ENCODE results near the gene RASGRP3. TPM values are rescaled to one million over a fixed set of nuclear protein-coding genes. Genes with fewer than 3 reads are reported as not detected.
"Not testable (repeated sequence)": the region's sequence is repeated elsewhere in the genome, so short reads cannot be mapped to it uniquely, and the experiment has no call there.

RASGRP3 gene
- total RNA-seq, 1 donor from 2014 or later = 2.5 TPM

DNA sequence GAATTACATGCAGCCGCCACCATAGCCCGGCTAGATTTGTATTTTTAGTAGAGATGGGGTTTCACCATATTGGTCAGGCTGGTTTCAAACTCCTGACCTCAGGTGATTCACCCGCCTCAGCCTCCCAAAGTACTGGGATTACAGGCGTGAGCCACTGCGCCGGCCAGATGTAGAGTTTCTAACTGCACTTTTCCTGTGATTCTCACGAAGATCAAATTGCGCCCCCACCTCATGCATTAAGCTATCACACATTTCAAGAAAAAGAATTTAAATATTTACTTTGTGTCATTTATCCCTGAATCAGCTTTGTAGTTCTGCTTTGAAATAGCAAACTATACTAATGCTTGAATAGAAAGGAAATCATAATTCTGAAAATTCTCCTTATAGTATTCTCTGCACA lies 13.9 kb upstream of the RASGRP3 start:
- H3K27ac Mint-ChIP-seq; intact Hi-C loops (cut with micrococcal nuclease); DNase-seq (ENCODE audit: low spot score); H3K9me3 Mint-ChIP-seq; H3K27me3 Mint-ChIP-seq (ENCODE audit: low read depth); H3K36me3 Mint-ChIP-seq (ENCODE audit: low read depth); H3K4me3 Mint-ChIP-seq (ENCODE audit: low read depth); H3K4me1 Mint-ChIP-seq (ENCODE audit: low read depth): not testable (repeated sequence)

- H3K27me3 Mint-ChIP-seq (ENCODE audit: low read depth) = peaks cover 8% of the 10 kb centered on the region
- no peak overlapping the region for H3K27ac Mint-ChIP-seq
- intact Hi-C loops (cut with micrococcal nuclease) = no loop called here
- no peaks in the 10 kb centered on the region for H3K36me3 Mint-ChIP-seq (ENCODE audit: low read depth)
- no peaks in the 10 kb centered on the region for H3K9me3 Mint-ChIP-seq
- no peak for DNase-seq (ENCODE audit: low spot score)
- H3K4me3 Mint-ChIP-seq (ENCODE audit: low read depth) = no peak overlapping the region
- no peaks in the 10 kb centered on the region for H3K4me1 Mint-ChIP-seq (ENCODE audit: low read depth)
Measured at GRCh38 chr2:33467413-33467812, 9.0 kb upstream of the RASGRP3 start.

- no peak overlapping the region for H3K4me3 Mint-ChIP-seq (ENCODE audit: low read depth)
- peaks cover 10% of the 10 kb centered on the region for H3K27me3 Mint-ChIP-seq (ENCODE audit: low read depth)
- H3K36me3 Mint-ChIP-seq (ENCODE audit: low read depth) = no peaks in the 10 kb centered on the region
- DNase-seq (ENCODE audit: low spot score) = no peak
- H3K27ac Mint-ChIP-seq = no peak overlapping the region
- no peaks in the 10 kb centered on the region for H3K9me3 Mint-ChIP-seq
- intact Hi-C loops (cut with micrococcal nuclease) = no loop called here
- H3K4me1 Mint-ChIP-seq (ENCODE audit: low read depth) = no peaks in the 10 kb centered on the region
Measured at GRCh38 chr2:33469238-33469637, 7.2 kb upstream of the RASGRP3 start.

GRCh38 chr2:33475224-33476130 lies 972 bp upstream of the RASGRP3 start:
- peak overlapping the region; percentile 96 for H3K27ac Mint-ChIP-seq
- H3K27me3 Mint-ChIP-seq (ENCODE audit: low read depth) = peaks cover 8% of the 10 kb centered on the region
- H3K36me3 Mint-ChIP-seq (ENCODE audit: low read depth) = no peaks in the 10 kb centered on the region

DNA sequence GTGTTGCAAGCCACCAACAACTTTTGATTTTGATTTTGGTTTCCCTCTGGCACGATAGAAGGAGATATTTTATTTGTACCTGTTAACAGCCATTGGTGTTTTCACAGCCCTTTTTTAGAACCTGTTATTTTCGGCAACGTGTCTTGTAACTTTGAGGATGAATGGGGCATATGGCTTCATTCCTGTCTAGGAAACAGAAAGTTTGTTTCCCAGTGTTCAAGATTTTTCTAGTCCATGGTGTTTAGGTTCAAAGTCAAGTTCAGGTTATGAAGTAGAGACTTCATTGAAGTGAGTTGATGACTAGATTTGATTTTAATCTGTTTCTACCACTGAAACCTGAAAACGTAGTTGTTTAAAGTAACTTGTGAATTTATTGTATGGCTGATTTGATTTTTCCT lies 343 bp downstream of the RASGRP3 start:
- intact Hi-C loops (cut with micrococcal nuclease) = loop anchor here (1.0 to 2.0 kb wide), 6 partner anchors 8 to 155 kb away; partner anchors contain the start of gene FAM98A
- Mint-ChIP-seq H3K27me3 (ENCODE audit: low read depth) (peaks cover 6% of the 10 kb centered on the region), H3K9me3 (no peaks in the 10 kb centered on the region), H3K27ac (peak overlapping the region; percentile 96), H3K36me3 (ENCODE audit: low read depth) (no peaks in the 10 kb centered on the region), H3K4me1 (ENCODE audit: low read depth) (peaks cover 30% of the 10 kb centered on the region), H3K4me3 (ENCODE audit: low read depth) (peak overlapping the region; percentile 83)
- no peak for DNase-seq (ENCODE audit: low spot score)

More at GRCh38 chr2:33475224-33476130, 972 bp upstream of the RASGRP3 start:
- DNase-seq (ENCODE audit: low spot score) = peak; percentile 77
- H3K4me3 Mint-ChIP-seq (ENCODE audit: low read depth) = peak overlapping the region; percentile 83
- no peaks in the 10 kb centered on the region for H3K9me3 Mint-ChIP-seq
- intact Hi-C loops (cut with micrococcal nuclease) = loop anchor here (1.0 to 2.0 kb wide), 6 partner anchors 9 to 154 kb away; partner anchors contain the start of gene FAM98A
- peaks cover 30% of the 10 kb centered on the region for H3K4me1 Mint-ChIP-seq (ENCODE audit: low read depth)

DNA sequence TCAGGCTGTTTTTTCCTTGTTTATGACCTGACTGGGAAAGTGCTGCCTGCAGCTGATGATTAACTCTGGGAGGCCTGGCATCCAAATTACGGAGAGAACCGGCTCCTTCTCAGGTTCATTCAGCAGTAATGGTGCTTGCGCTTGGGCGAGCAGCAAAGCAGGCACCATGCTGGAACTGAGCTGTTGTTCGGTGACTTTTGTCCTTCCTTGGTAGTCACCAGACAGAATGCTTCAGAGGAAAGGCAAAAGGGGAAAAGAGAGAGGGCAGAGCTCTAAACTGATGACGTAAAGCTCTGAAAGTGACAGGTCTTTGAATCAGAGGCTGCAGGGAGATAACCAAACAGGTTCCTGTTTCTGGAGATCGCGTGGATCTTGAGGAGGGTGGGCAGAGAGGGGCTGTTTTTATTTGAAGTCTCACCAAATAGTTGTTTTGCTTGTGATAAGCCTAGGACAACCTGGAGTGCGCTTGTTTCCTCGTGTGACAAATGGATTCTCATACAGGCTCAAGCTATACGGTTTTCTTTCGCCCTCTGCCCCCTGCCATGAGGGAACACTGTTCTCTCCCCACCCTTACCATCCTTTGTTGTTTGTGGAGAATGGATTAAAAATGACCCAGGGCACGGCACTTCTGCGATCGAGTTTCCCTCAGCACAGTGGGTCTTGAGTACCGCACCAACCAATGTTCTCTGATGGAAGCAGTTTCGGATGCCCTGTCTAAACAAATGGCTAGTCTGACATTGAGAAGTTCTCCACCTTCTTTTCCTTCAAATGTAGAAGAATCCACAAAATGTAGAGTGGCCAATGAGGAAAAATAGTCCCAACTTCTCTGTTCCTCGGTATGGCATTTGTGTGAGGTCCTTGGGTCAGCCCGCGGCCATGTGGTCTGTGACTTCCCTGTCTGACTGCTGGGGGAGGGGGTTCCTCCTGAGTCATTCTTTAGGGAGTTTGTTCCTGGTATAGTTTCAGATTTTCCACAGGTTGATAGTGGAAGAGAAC lies 1.3 kb downstream of the RASGRP3 start:
- peaks cover under 1% of the 10 kb centered on the region for H3K27me3 Mint-ChIP-seq (ENCODE audit: low read depth)
- no peaks in the 10 kb centered on the region for H3K9me3 Mint-ChIP-seq
- H3K27ac Mint-ChIP-seq = peak overlapping the region; percentile 96
- H3K36me3 Mint-ChIP-seq (ENCODE audit: low read depth) = peaks cover 4% of the 10 kb centered on the region
- DNase-seq (ENCODE audit: low spot score) = no peak
- H3K4me3 Mint-ChIP-seq (ENCODE audit: low read depth) = peak overlapping the region; percentile 83
- intact Hi-C loops (cut with micrococcal nuclease) = loop anchor here (1.0 to 2.0 kb wide), 2 partner anchors 11 to 49 kb away; no protein-coding TSS in a partner anchor
- peaks cover 30% of the 10 kb centered on the region for H3K4me1 Mint-ChIP-seq (ENCODE audit: low read depth)

GRCh38 chr2:33478968-33479731 lies 2.7 kb downstream of the RASGRP3 start:
- no peak overlapping the region for H3K4me3 Mint-ChIP-seq (ENCODE audit: low read depth)
- peaks cover 4% of the 10 kb centered on the region for H3K36me3 Mint-ChIP-seq (ENCODE audit: low read depth)
- H3K27me3 Mint-ChIP-seq (ENCODE audit: low read depth) = no peaks in the 10 kb centered on the region
- no peaks in the 10 kb centered on the region for H3K9me3 Mint-ChIP-seq
- H3K27ac Mint-ChIP-seq = no peak overlapping the region
- intact Hi-C loops (cut with micrococcal nuclease) = no loop called here
- peaks cover 38% of the 10 kb centered on the region for H3K4me1 Mint-ChIP-seq (ENCODE audit: low read depth)
- DNase-seq (ENCODE audit: low spot score) = no peak

- peaks cover 2% of the 10 kb centered on the region for H3K27me3 Mint-ChIP-seq (ENCODE audit: low read depth)
- peaks cover 24% of the 10 kb centered on the region for H3K36me3 Mint-ChIP-seq (ENCODE audit: low read depth)
- H3K9me3 Mint-ChIP-seq = peaks cover 11% of the 10 kb centered on the region
- no peak for DNase-seq (ENCODE audit: low spot score)
- H3K27ac Mint-ChIP-seq = no peak overlapping the region
- peaks cover 21% of the 10 kb centered on the region for H3K4me1 Mint-ChIP-seq (ENCODE audit: low read depth)
- intact Hi-C loops (cut with micrococcal nuclease) = no loop called here
- no peak overlapping the region for H3K4me3 Mint-ChIP-seq (ENCODE audit: low read depth)
Measured at GRCh38 chr2:33482518-33482917, 6.1 kb downstream of the RASGRP3 start.

GRCh38 chr2:33484042-33484621 lies 7.7 kb downstream of the RASGRP3 start:
- Mint-ChIP-seq H3K4me3 (ENCODE audit: low read depth) (peak overlapping the region; percentile 13), H3K27ac (peak overlapping the region; percentile 62), H3K27me3 (ENCODE audit: low read depth) (peaks cover 4% of the 10 kb centered on the region), H3K4me1 (ENCODE audit: low read depth) (peaks cover 29% of the 10 kb centered on the region), H3K36me3 (ENCODE audit: low read depth) (peaks cover 28% of the 10 kb centered on the region), H3K9me3 (peaks cover 11% of the 10 kb centered on the region)
- DNase-seq (ENCODE audit: low spot score) = no peak
- intact Hi-C loops (cut with micrococcal nuclease) = loop anchor here (1.0 kb wide), 1 partner anchor 8 kb away; the partner anchor contains the start of gene RASGRP3

- peaks cover 32% of the 10 kb centered on the region for H3K4me1 Mint-ChIP-seq (ENCODE audit: low read depth)
- DNase-seq (ENCODE audit: low spot score) = no peak
- H3K4me3 Mint-ChIP-seq (ENCODE audit: low read depth) = no peak overlapping the region
- peaks cover 12% of the 10 kb centered on the region for H3K9me3 Mint-ChIP-seq
- intact Hi-C loops (cut with micrococcal nuclease) = no loop called here
- H3K27ac Mint-ChIP-seq = no peak overlapping the region
- H3K36me3 Mint-ChIP-seq (ENCODE audit: low read depth) = peaks cover 31% of the 10 kb centered on the region
- peaks cover 6% of the 10 kb centered on the region for H3K27me3 Mint-ChIP-seq (ENCODE audit: low read depth)
Measured at GRCh38 chr2:33485051-33485450, 8.6 kb downstream of the RASGRP3 start.

- no peak overlapping the region for H3K27ac Mint-ChIP-seq
- no peak for DNase-seq (ENCODE audit: low spot score)
- H3K4me3 Mint-ChIP-seq (ENCODE audit: low read depth) = no peak overlapping the region
- H3K9me3 Mint-ChIP-seq = peaks cover 15% of the 10 kb centered on the region
- peaks cover 34% of the 10 kb centered on the region for H3K36me3 Mint-ChIP-seq (ENCODE audit: low read depth)
- intact Hi-C loops (cut with micrococcal nuclease) = no loop called here
- H3K4me1 Mint-ChIP-seq (ENCODE audit: low read depth) = peaks cover 37% of the 10 kb centered on the region
- peaks cover 12% of the 10 kb centered on the region for H3K27me3 Mint-ChIP-seq (ENCODE audit: low read depth)
Measured at GRCh38 chr2:33486544-33486943, 10.1 kb downstream of the RASGRP3 start.

Measured in activated T-helper 2 cell treated with anti-CD3 and anti-CD28 coated beads, Interferon-gamma antibody, Interleukin-2, Interleukin-4, amounts not matched to agents 10 μg/mL and 5 μg/mL and 100 μg/mL, durations not matched to agents 14 hours and 24 hours and 36 hours (primary cell).